ENCODE measurements around the gene KDM4C.
"Not testable (repeated sequence)": the region's sequence is repeated elsewhere in the genome, so short reads cannot be mapped to it uniquely, and the experiment has no call there.

The KDM4C gene

GRCh38 chr9:6975198-6975597, 217.4 kb downstream of the KDM4C start:
- no peak for DNase-seq (ENCODE audit: low read depth)

GRCh38 chr9:6977761-6978160, 220.0 kb downstream of the KDM4C start:
- DNase-seq (ENCODE audit: low read depth) = no peak

GRCh38 chr9:6978591-6978990, 220.8 kb downstream of the KDM4C start:
- DNase-seq (ENCODE audit: low read depth) = no peak

- no peak for DNase-seq (ENCODE audit: low read depth)
Observed at GRCh38 chr9:6984941-6985578, 227.3 kb downstream of the KDM4C start.

DNA sequence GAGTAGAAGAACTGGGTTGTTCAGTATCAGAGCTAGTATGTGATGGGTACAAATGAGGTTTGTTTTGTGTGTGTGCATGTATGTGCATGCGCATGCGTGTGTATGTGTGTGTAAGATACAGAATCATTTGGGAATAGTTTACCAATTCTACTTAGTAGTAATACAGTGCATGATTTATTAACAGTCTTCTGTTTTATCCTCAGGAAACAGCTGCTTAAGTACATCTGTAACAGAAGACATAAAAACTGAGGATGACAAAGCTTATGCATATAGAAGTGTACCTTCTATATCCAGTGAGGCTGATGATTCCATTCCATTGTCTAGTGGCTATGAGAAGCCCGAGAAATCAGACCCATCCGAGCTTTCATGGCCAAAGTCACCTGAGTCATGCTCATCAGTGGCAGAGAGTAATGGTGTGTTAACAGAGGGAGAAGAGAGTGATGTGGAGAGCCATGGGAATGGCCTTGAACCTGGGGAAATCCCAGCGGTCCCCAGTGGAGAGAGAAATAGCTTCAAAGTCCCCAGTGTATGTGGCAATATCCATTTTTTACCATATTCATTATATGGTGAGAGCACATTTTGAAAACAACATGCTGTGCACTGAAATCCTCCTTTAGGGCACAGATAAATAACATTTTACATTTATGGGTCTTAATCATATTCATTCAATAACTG, 228.5 kb downstream of the KDM4C start:
- DNase-seq (ENCODE audit: low read depth) = no peak

DNA sequence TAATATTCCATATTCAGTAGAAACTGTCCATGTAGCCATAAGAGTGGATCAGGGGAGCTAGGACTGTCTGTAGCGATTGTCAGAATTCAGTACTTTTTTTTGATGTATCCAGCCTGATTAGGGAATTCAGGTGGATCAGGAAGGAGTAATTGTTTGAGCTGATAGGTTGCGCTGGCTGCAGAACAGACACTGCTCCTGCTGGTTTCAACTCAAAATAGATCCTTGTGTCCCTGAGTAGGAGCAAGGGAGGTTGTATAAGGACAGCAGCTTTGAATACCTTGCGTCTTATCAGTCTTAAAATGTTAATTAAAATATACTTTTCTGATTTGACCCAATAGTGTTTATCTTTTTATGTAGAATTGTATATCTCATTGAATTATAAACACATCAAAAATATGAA, 229.6 kb downstream of the KDM4C start:
- DNase-seq (ENCODE audit: low read depth) = no peak

DNA sequence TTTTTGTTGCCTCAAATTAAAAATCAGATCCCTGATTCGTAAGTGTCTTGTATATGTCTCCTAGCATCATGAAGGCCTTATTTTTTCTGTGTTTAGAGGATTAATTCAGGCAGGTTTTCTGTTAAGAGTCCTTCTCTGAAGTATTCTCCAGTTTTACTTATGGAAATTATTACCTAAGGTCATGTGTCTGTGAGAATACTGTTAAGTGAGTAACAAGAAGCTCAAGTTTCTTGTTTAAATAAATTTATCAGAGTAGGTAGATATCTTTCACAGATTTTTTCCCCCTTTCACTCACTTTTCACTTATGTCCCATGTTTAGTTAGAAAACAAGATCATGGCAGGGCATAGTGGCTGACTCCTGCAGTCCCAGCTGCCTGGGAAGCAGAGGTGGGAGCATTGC, 233.6 kb downstream of the KDM4C start:
- no peak for DNase-seq (ENCODE audit: low read depth)

DNA sequence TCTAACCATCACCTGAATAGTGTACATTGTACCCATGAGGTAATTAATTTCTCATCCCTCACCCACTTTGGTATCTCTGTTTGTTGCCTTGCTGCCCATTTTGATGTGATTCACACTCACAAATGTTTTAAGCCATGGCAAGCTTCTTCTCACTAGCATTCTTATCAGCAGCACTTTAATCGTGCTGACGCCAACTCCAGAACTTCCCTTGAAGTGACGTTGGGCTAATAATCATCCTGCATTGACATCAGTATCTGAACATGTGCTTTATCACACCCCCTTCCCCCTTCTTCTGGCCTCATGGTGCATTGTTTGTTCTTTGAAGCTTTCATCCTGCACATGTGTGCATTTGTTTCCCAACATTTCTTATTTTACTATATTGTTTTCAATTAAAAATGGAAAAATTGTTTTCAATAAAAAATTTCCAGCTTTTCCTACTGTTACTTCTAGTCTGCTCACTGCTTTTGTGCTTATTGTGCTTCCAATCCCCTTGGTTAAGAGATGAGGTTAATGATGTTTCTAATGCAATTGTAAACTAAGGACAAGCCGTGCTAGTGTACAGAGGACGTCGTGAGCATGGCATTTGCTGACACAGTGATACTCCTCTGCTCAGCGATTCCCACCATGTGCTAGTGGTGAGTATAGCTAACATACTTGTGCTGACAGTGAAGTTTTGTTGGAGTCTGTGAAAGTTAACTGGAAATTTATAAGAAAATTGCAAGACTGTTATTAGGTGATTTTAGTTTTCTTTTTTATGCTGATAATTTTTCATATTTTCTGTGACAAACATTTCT, 238.5 kb downstream of the KDM4C start:
- DNase-seq (ENCODE audit: low read depth) = no peak

DNA sequence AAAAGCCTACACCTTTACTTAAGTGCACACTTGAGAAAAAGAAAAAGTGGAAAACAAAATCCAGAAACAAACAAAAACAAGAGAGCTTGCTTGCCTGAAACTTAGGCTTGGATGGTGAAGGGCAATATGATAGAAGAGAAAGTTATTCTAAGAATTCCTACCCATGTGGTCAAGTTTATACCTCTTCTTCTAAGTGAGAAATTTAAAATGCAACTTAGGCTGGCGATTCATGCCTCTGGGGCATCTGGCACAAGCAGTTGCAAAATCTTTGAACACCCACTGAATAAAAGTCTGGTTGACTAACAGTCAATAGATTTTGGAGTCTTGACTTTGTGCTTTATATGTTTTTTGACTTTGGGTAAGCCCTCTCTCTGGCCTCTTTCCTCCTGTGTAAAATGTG, 239.6 kb downstream of the KDM4C start:
- no peak for DNase-seq (ENCODE audit: low read depth)

DNA sequence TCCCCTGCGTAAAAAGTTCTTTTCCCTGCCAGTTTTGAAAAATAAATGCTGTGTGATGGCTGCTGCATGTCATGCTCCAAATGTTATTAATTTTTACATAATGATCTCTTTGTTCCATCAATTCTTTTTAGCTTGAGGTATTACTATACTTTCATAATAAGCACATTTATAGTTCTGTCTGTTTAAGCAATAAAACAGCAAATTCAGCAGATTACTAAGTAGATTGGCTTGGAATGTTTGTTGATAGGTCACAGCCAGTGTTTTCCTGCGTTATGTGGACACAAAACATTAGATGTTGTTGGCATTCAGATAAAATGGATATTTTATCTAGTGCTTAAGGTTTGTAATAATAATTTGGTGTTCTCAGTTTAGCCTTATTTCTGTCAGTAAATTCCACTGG, 242.0 kb downstream of the KDM4C start:
- no peak for DNase-seq (ENCODE audit: low read depth)

DNA sequence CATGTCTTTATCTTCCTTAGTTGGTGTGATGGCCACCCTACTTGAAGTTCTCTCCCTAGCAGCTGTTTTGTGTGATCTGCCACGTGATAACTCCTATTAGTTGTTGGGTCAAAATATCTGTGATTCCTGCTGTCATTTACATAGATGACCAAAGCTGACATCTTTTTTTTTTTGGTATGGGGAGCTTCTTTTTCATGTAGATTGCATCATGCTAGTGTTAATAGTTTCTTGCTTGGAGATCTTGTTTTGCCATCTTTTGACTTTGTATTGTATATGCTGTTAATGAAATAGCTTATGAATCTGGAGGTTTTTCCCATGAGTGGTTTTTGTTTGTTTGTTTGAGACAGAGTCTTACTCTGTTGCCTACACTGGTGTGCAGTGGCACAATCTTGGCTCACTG, 243.8 kb downstream of the KDM4C start:
- DNase-seq (ENCODE audit: low read depth) = no peak

- no peak for DNase-seq (ENCODE audit: low read depth)
Observed at GRCh38 chr9:7003861-7004260, 246.1 kb downstream of the KDM4C start.

- DNase-seq (ENCODE audit: low read depth) = no peak
Observed at GRCh38 chr9:7006417-7006816, 248.6 kb downstream of the KDM4C start.

GRCh38 chr9:7008411-7008810, 250.6 kb downstream of the KDM4C start:
- DNase-seq (ENCODE audit: low read depth) = no peak

- no peak for DNase-seq (ENCODE audit: low read depth)
Observed at GRCh38 chr9:7009065-7009464, 251.3 kb downstream of the KDM4C start.

- DNase-seq (ENCODE audit: low read depth) = no peak
Observed at GRCh38 chr9:7011395-7012067, 253.8 kb downstream of the KDM4C start.

GRCh38 chr9:7027996-7028395, 270.2 kb downstream of the KDM4C start:
- DNase-seq (ENCODE audit: low read depth) = no peak

GRCh38 chr9:7028591-7028990, 270.8 kb downstream of the KDM4C start:
- no peak for DNase-seq (ENCODE audit: low read depth)

DNA sequence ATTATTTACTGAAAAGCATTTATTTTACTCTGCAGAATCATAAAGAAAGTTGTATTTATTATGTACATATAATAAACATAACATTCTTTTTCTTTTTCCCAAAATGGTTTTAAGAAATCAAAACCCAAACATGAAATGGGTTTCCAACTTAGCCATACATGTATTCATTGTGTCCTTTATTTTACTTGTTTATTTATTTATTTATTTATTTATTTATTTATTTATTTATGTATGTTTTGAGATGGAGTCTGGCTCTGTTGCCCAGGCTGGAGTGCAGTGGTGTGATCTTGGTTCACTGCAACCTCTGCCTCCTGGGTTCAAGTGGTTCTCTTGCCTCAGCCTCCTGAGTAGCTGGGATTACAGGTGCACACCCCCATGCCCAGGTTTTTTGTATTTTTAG, 273.2 kb downstream of the KDM4C start:
- DNase-seq (ENCODE audit: low read depth) = not testable (repeated sequence)

DNA sequence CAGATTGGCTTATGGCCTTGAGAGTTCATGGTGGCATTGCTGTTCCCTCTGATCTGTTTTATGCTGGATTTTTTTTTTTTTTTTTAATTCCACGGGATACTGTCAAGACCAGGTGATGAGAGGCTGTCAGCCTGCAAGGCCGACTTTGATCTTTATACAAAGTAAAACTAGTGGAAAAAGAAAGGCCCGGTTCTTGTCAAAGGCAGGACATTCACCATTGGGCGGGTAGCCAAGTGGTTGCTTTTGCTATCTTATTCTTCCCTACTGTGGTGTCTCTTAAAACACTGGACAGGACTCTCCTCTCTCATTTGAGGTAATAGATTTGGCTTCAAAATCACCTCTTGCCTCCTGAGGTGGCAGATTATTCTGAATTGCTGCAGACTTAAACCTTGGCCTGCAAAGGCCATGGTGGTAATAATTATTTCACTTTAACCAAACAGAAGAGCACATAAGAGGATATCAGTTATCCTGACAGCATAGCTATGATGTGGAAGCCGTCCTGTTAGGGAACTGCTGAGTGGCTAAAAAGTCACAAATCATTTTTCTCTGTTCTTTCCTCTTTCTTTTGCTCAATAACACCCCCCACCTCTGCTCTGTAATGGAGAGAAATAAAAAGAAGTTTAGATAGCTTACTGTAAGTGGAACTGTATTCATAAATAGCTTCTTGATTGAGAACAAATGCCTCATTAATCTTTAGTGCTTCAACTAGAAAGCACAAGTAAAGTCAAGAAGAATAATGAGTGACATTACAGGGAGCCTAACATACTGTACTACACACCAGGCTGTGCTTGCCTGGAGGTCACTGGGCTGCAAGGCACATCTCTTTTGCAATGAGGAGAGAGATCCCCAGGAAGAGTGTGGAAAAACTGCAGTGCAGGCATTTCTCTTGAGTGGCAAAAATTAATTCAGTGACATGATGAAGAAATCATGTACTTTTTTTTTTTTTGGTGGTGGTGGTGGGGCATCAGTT, 275.6 kb downstream of the KDM4C start:
- DNase-seq (ENCODE audit: low read depth) = no peak

GRCh38 chr9:7037176-7037575, 279.4 kb downstream of the KDM4C start:
- DNase-seq (ENCODE audit: low read depth) = no peak

GRCh38 chr9:7042124-7042523, 284.4 kb downstream of the KDM4C start:
- no peak for DNase-seq (ENCODE audit: low read depth)

Measured in stimulated activated CD8-positive, alpha-beta memory T cell treated with anti-CD3 and anti-CD28 coated beads, Interleukin-15, amount 100 ng/mL, for 1 hour (primary cell).